Karpas-422 (cell line): ENCODE results near the gene NME1. TPM values are rescaled to one million over a fixed set of nuclear protein-coding genes. Genes with fewer than 3 reads are reported as not detected.

Experiments used
- DNase-seq: peaks from one replicate; pipeline ENCODE4 v3.0.0-alpha.2; 2015
- H2AFZ ChIP-seq: fragments of 200-600 bp; sonication (generic); 2 replicates; pipeline ENCODE4 v1.6.1; 2014; ENCODE audit warnings: antibody characterized with exemption, low read length, mixed read lengths
- H3K27ac ChIP-seq: fragments of 200-600 bp; sonication (generic); 2 replicates; pipeline ENCODE4 v1.5.1; 2014; ENCODE audit warnings: mild to moderate bottlenecking, low read length, moderate library complexity
- H3K27me3 ChIP-seq: fragments of 200-600 bp; sonication (generic); 2 replicates; pipeline ENCODE4 v1.6.1; 2014; ENCODE audit warnings: low read length, mixed read lengths
- H3K36me3 ChIP-seq: fragments of 200-600 bp; sonication (generic); 2 replicates; pipeline ENCODE4 v1.6.1; 2014; ENCODE audit warnings: low read length, mixed read lengths; ENCODE audit not compliant: insufficient read depth
- H3K4me1 ChIP-seq: fragments of 200-600 bp; sonication (generic); 2 replicates; pipeline ENCODE4 v1.6.1; 2014; ENCODE audit warnings: mild to moderate bottlenecking, low read length, mixed read lengths
- H3K4me2 ChIP-seq: fragments of 200-600 bp; sonication (generic); 2 replicates; pipeline ENCODE4 v1.6.1; 2014; ENCODE audit warnings: low read length, low read depth, mild to moderate bottlenecking; ENCODE audit not compliant: poor library complexity, severe bottlenecking
- H3K4me3 ChIP-seq: fragments of 200-600 bp; sonication (generic); 2 replicates; pipeline ENCODE4 v1.5.1; 2014; ENCODE audit warnings: mild to moderate bottlenecking, antibody characterized with exemption, low read length, mixed read lengths
- H3K79me2 ChIP-seq: fragments of 200-600 bp; sonication (generic); 2 replicates; pipeline ENCODE4 v1.6.1; 2014; ENCODE audit warnings: mild to moderate bottlenecking, low read length, mixed read lengths
- H3K9ac ChIP-seq: fragments of 200-600 bp; sonication (generic); 2 replicates; pipeline ENCODE4 v1.6.0; 2014; ENCODE audit warnings: low read length
- H3K9me2 ChIP-seq: fragments of 200-600 bp; sonication (generic), shearing (Covaris generic); replicated peaks from 2 replicates; pipeline ENCODE4 v1.6.0; 2014; ENCODE audit warnings: mild to moderate bottlenecking, low read length, moderate library complexity; ENCODE audit not compliant: insufficient read depth
- H3K9me3 ChIP-seq: fragments of 300-700, 200-600 bp; sonication (generic); 2 replicates; pipeline ENCODE4 v1.6.1; 2014; ENCODE audit warnings: low read length, mixed read lengths
- H4K20me1 ChIP-seq: fragments of 200-600 bp; sonication (generic); 2 replicates; pipeline ENCODE4 v1.6.1; 2014; ENCODE audit warnings: mild to moderate bottlenecking, antibody characterized with exemption, low read length, low read depth; ENCODE audit not compliant: insufficient read depth
- total RNA-seq: library from RNA; depleted of rRNA; stranded (reverse); fragments of >200 nt; shearing (Covaris generic); gene quantifications from 2 replicates; pipeline ENCODE4 v1.2.3, GENCODE V29; 2014; ENCODE audit warnings: low replicate concordance

Gene NME1
- total RNA-seq, 1 experiment from 2014 or later, result 148 TPM

- peaks cover 21% of the 10 kb centered on the region for H3K4me1 ChIP-seq
- H3K4me3 ChIP-seq, result 0 out of 2 replicates have a peak overlapping the region, but pooled peaks have one; percentile 84
- H3K9ac ChIP-seq, result no peak overlapping the region
- no peaks in the 10 kb centered on the region for H3K27me3 ChIP-seq
- no peaks in the 10 kb centered on the region for H3K9me3 ChIP-seq
- no peak for DNase-seq
- H4K20me1 ChIP-seq, result no peaks in the 10 kb centered on the region
- peak overlapping the region; percentile 86 for H3K4me2 ChIP-seq
- H3K9me2 ChIP-seq, result no peaks in the 10 kb centered on the region
- peaks cover 36% of the 10 kb centered on the region for H3K36me3 ChIP-seq
- no peak overlapping the region for H2AFZ ChIP-seq
- H3K79me2 ChIP-seq, result peaks cover 52% of the 10 kb centered on the region
- no peak overlapping the region for H3K27ac ChIP-seq
These were observed 2.1 kb downstream of the NME1 start for GRCh38 chr17:51155416-51155815.

DNA sequence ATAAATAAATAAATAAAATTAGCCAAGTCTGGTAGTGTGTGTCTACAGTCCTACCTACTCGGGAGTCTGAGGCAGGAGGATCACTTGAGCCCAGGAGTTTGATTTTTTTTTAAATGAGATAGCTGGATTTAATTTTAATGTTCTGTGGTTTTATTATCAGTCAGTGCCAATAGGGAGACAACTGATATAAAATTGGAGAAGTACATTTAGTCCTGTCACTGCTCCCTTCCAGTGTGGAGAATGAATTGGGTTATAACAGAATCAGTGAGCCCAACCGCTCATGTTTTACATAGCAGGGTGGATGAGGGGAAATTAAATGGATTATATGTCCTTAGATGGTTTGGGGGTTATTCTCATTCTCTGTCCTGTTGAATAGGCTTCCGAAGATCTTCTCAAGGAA, 6.2 kb downstream of the NME1 start:
- Histone ChIP-seq H3K9ac (no peak overlapping the region), H3K27ac (no peak overlapping the region), H3K4me2 (no peak overlapping the region), H3K36me3 (peaks cover 57% of the 10 kb centered on the region), H3K27me3 (no peaks in the 10 kb centered on the region), H3K79me2 (peaks cover 39% of the 10 kb centered on the region), H3K4me3 (no peak overlapping the region), H3K9me3 (no peaks in the 10 kb centered on the region), H4K20me1 (no peaks in the 10 kb centered on the region), H3K4me1 (peaks cover 10% of the 10 kb centered on the region), H3K9me2 (no peaks in the 10 kb centered on the region), H2AFZ (no peak overlapping the region)
- no peak for DNase-seq

DNA sequence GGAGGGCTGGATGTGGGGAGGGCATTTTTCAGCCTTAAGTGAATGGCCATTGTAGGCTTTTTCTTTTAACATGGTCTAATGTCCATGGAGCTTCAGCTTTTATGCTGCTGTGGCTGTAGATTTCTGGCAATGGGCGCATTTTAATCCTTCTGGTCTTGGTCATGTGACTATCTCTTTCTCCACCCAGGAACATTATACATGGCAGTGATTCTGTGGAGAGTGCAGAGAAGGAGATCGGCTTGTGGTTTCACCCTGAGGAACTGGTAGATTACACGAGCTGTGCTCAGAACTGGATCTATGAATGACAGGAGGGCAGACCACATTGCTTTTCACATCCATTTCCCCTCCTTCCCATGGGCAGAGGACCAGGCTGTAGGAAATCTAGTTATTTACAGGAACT, 8.2 kb downstream of the NME1 start:
- H3K4me3 ChIP-seq, result no peak overlapping the region
- no peak overlapping the region for H3K27ac ChIP-seq
- peaks cover 14% of the 10 kb centered on the region for H3K4me1 ChIP-seq
- no peaks in the 10 kb centered on the region for H3K27me3 ChIP-seq
- H2AFZ ChIP-seq, result no peak overlapping the region
- H3K36me3 ChIP-seq, result peaks cover 45% of the 10 kb centered on the region
- H3K9me2 ChIP-seq, result no peaks in the 10 kb centered on the region
- H3K4me2 ChIP-seq, result no peak overlapping the region
- H3K9ac ChIP-seq, result no peak overlapping the region
- no peaks in the 10 kb centered on the region for H4K20me1 ChIP-seq
- peaks cover 24% of the 10 kb centered on the region for H3K79me2 ChIP-seq
- no peak for DNase-seq
- H3K9me3 ChIP-seq, result no peaks in the 10 kb centered on the region

GRCh38 chr17:51164911-51165679, 11.7 kb downstream of the NME1 start:
- H3K9me3 ChIP-seq, result no peaks in the 10 kb centered on the region
- H3K4me2 ChIP-seq, result peak overlapping the region; percentile 95
- H3K9ac ChIP-seq, result peak overlapping the region; percentile 98
- no peaks in the 10 kb centered on the region for H3K9me2 ChIP-seq
- peak overlapping the region; percentile 81 for H3K4me3 ChIP-seq
- DNase-seq, result peak; percentile 52
- H3K79me2 ChIP-seq, result peaks cover 28% of the 10 kb centered on the region
- peak overlapping the region; percentile 61 for H3K27ac ChIP-seq
- peaks cover 44% of the 10 kb centered on the region for H3K36me3 ChIP-seq
- H3K4me1 ChIP-seq, result peaks cover 27% of the 10 kb centered on the region
- peaks cover 5% of the 10 kb centered on the region; the same call in 1 of the 2 replicates for H4K20me1 ChIP-seq
- no peak overlapping the region for H2AFZ ChIP-seq
- H3K27me3 ChIP-seq, result no peaks in the 10 kb centered on the region

GRCh38 chr17:51165680-51166197, 12.4 kb downstream of the NME1 start:
- Histone ChIP-seq H4K20me1 (peaks cover 6% of the 10 kb centered on the region; the same call in 1 of the 2 replicates), H3K4me3 (peak overlapping the region; percentile 81), H3K27me3 (no peaks in the 10 kb centered on the region), H3K9me3 (no peaks in the 10 kb centered on the region), H2AFZ (peak overlapping the region; percentile 89), H3K36me3 (peaks cover 46% of the 10 kb centered on the region), H3K4me1 (peaks cover 27% of the 10 kb centered on the region), H3K27ac (peak overlapping the region; percentile 61), H3K9ac (peak overlapping the region; percentile 98), H3K79me2 (peaks cover 28% of the 10 kb centered on the region), H3K4me2 (peak overlapping the region; percentile 95), H3K9me2 (no peaks in the 10 kb centered on the region)
- DNase-seq, result no peak

GRCh38 chr17:51166198-51166986, 13.0 kb downstream of the NME1 start, which contains the start of gene NME2:
Gene NME2, plus strand, starts transcription at chr17:51166411. Its CDS starts 420 bp downstream, at chr17:51166831.
- Histone ChIP-seq H3K9me3 (no peaks in the 10 kb centered on the region), H3K27me3 (no peaks in the 10 kb centered on the region), H2AFZ (peak within 1 kb of the TSS; percentile 89), H3K36me3 (peaks cover 46% of the 10 kb centered on the region), H3K4me1 (peaks cover 27% of the 10 kb centered on the region), H3K4me3 (peak within 1 kb of the TSS; percentile 81), H3K9me2 (no peaks in the 10 kb centered on the region), H4K20me1 (peaks cover 10% of the 10 kb centered on the region), H3K4me2 (peak within 1 kb of the TSS; percentile 95), H3K79me2 (peaks cover 28% of the 10 kb centered on the region), H3K9ac (peak within 1 kb of the TSS; percentile 98), H3K27ac (peak within 1 kb of the TSS; percentile 82)
- peak; percentile 94 for DNase-seq

GRCh38 chr17:51166987-51167931, 13.9 kb downstream of the NME1 start:
- Histone ChIP-seq H3K27ac (peak overlapping the region; percentile 82), H3K9me3 (no peaks in the 10 kb centered on the region), H3K27me3 (no peaks in the 10 kb centered on the region), H3K79me2 (peaks cover 28% of the 10 kb centered on the region), H2AFZ (no peak overlapping the region), H3K36me3 (peaks cover 43% of the 10 kb centered on the region), H3K9ac (peak overlapping the region; percentile 98), H3K4me1 (peaks cover 27% of the 10 kb centered on the region), H3K4me3 (peak overlapping the region; percentile 81), H4K20me1 (peaks cover 10% of the 10 kb centered on the region), H3K9me2 (no peaks in the 10 kb centered on the region), H3K4me2 (peak overlapping the region; percentile 95)
- DNase-seq, result peak; percentile 87
